ENCODE data around the gene DPM3. TPM values are rescaled to one million over a fixed set of nuclear protein-coding genes. Genes with fewer than 3 reads are reported as not detected.

DPM3 gene
- total RNA-seq, 3 donors from 2014 or later (not counting 1 experiment from before 2014, with no cell fraction given) = 26.8 to 45.7 (median 41.5) TPM

DNA sequence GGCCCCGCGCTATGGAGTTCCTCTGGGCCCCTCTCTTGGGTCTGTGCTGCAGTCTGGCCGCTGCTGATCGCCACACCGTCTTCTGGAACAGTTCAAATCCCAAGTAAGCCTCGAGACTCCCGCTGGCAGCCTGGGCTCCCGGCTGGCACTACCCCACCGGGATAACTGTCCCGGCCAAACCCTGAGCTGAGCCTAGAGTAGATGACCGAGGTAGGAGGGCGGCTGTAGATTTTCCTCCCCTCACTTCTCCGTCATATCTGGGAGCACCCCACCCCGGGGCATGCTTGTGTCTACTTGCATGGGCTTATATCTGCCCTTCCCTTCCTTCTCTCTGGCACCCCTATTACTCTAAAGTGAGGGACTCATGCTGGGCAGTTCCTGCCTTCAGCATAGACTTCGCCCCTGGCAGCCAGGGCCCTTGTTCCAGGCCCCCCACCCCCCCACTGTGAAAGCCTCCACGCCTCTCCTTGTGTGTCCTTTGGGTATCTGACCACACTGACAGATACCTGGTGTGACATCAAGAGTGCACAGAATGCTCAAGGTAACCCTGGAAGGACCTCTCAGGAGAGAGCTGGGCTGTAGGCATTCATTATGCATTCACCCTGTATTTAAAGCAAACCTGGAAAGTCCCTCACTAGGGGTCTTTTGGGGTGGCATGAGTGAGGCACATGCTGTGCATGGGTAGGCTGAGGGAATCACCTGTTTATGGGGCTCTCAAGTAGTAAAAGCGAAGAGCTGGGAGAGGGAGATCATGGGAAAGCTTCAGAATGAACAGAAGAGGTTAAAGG lies 12.2 kb downstream of the DPM3 start:
- peak overlapping the region; percentile 79 for H3K4me3 Mint-ChIP-seq
- 7% methylated on average over 17 of the region's 17 CpGs for WGBS (ENCODE audit: insufficient coverage)
- H3K27ac ChIP-seq (ENCODE audit: low read length) = no peak overlapping the region

DNA sequence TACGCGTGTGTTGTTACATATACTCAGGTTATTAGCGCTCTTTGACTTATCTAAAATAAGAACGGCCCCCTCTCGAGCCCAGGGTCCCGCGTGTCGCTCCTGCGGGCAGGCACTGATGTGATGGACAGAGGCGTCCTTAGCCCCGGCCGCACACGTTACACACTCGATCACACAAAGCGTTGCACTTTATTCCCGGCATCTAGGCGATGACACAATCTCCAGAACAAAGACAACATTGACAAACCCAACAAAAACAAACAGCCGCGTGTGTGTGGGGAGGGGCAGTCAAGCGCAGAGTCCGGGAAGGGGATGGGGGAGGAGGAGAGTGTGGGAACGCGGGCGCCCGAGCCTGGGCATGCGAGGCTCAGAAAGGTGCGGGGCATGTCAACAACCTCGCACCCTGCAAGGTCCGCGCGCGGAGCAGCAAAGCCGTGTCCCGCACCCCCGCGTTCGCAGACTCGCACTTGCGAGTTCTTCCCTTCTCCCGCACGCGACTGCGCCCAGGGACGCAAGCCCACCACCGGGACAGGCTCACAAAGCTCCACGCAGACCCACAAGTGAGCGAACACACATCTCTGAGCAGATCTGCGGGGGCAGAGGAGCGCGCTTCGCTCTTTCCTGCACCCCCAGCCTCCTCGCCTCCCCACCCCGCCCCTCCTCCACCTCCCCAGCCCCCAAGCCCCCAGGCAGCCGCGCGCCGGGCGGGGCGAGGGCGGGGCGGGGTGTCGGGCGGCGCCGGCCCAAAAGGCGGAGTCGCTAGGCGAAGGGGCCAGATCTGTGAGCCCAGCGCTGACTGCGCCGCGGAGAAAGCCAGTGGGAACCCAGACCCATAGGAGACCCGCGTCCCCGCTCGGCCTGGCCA lies 13.0 kb downstream of the DPM3 start, which contains the start of gene EFNA1:
Gene EFNA1 (plus strand): TSS at position 772 of the 862 bp plus-strand sequence. CDS start 102 bp downstream, outside the sequence.
- Mint-ChIP-seq H3K9me3 (no peaks in the 10 kb centered on the region), H3K4me3 (peak within 1 kb of the TSS; percentile 93), H3K27me3 (ENCODE audit: low read depth in 2 of 2) (peaks cover 23 to 35% of the 10 kb centered on the region in 2 donors), H3K36me3 (no peaks in the 10 kb centered on the region), H3K4me1 (peaks cover 22 to 40% of the 10 kb centered on the region in 2 donors), H3K27ac (peak within 1 kb of the TSS; percentile 74 to 87)
- intact Hi-C loops (cut with micrococcal nuclease) = loop anchor here (2.0 to 5.0 kb wide), 3 partner anchors 13 to 40 kb away; partner anchors contain the start of gene DPM3
- H3K4me3 ChIP-seq (ENCODE audit: low read length) = peak within 1 kb of the TSS; percentile 42
- peaks cover 25% of the 10 kb centered on the region for H3K27me3 ChIP-seq (ENCODE audit: control insufficient read depth, insufficient read depth, low read length)
- H3K27ac ChIP-seq (ENCODE audit: low read length) = no peak within 1 kb of the TSS
- peak; percentile 41 to 48 (median 43) for ATAC-seq
- TF ChIP-seq, protein P1, sequence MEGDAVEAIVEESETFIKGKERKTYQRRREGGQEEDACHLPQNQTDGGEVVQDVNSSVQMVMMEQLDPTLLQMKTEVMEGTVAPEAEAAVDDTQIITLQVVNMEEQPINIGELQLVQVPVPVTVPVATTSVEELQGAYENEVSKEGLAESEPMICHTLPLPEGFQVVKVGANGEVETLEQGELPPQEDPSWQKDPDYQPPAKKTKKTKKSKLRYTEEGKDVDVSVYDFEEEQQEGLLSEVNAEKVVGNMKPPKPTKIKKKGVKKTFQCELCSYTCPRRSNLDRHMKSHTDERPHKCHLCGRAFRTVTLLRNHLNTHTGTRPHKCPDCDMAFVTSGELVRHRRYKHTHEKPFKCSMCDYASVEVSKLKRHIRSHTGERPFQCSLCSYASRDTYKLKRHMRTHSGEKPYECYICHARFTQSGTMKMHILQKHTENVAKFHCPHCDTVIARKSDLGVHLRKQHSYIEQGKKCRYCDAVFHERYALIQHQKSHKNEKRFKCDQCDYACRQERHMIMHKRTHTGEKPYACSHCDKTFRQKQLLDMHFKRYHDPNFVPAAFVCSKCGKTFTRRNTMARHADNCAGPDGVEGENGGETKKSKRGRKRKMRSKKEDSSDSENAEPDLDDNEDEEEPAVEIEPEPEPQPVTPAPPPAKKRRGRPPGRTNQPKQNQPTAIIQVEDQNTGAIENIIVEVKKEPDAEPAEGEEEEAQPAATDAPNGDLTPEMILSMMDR (IDR thresholded peaks at IDR 0.05) = no peak
- H3K36me3 ChIP-seq (ENCODE audit: control insufficient read depth, insufficient read depth, low read length) = no peaks in the 10 kb centered on the region
- H3K9me3 ChIP-seq (ENCODE audit: control insufficient read depth, insufficient read depth, low read length) = no peaks in the 10 kb centered on the region
- WGBS (ENCODE audit: insufficient coverage) = under 1% methylated on average over 75 of the region's 76 CpGs
- peak; percentile 40 to 64 for DNase-seq
- H3K4me1 ChIP-seq (ENCODE audit: control insufficient read depth, insufficient read depth, low read length) = peaks cover 34% of the 10 kb centered on the region

More for the DNA sequence above, 12.2 kb downstream of the DPM3 start:
- ATAC-seq (no peak), DNase-seq (peak in 1 of 2 donors; percentile 41)
- TF ChIP-seq, protein P1 (IDR thresholded peaks at IDR 0.05) = no peak
- no peaks in the 10 kb centered on the region for H3K9me3 Mint-ChIP-seq
- Histone ChIP-seq H3K4me3 (ENCODE audit: low read length) (peak overlapping the region; percentile 42), H3K27me3 (ENCODE audit: control insufficient read depth, insufficient read depth, low read length) (peaks cover 25% of the 10 kb centered on the region), H3K9me3 (ENCODE audit: control insufficient read depth, insufficient read depth, low read length) (no peaks in the 10 kb centered on the region), H3K36me3 (ENCODE audit: control insufficient read depth, insufficient read depth, low read length) (no peaks in the 10 kb centered on the region), H3K4me1 (ENCODE audit: control insufficient read depth, insufficient read depth, low read length) (peaks cover 34% of the 10 kb centered on the region)
- H3K27ac Mint-ChIP-seq = peak overlapping the region in 1 of 2 donors; percentile 84
- peaks cover 23 to 35% of the 10 kb centered on the region in 2 donors for H3K27me3 Mint-ChIP-seq (ENCODE audit: low read depth in 2 of 2)
- intact Hi-C loops (cut with micrococcal nuclease) = loop anchor here (2.0 to 5.0 kb wide), 3 partner anchors 13 to 39 kb away; partner anchors contain the start of gene DPM3
- H3K36me3 Mint-ChIP-seq = no peaks in the 10 kb centered on the region
- H3K4me1 Mint-ChIP-seq = peaks cover 22 to 40% of the 10 kb centered on the region in 2 donors

DNA sequence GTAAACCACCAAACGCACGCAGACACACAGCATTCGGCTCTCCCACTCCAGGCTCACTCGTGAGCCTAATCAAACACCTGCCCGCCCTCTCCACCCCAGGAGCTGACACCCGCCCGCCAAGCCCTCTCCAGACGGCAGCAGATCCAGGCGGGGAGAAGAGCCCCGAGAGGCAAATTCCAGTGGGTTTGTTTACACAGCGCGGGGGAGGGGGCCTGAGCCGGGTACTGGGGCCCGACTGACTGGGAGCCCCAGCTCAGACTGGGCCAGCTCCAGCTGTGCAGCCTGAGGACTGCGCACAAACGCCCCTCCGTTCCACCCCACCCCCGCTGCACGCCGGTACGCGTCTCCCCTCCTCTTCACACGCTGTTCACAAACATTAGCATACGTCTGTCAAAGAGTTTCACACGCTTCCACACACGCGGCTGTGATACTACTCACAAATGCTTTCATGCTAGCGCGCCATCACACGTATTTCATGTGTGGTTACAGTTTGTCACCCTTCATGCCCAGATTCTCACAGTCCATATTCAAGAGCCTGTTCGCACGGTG lies 13.7 kb downstream of the DPM3 start:
- Mint-ChIP-seq H3K27ac (peak overlapping the region; percentile 74 to 87), H3K4me1 (peaks cover 22 to 40% of the 10 kb centered on the region in 2 donors), H3K4me3 (peak overlapping the region; percentile 93), H3K36me3 (no peaks in the 10 kb centered on the region), H3K9me3 (no peaks in the 10 kb centered on the region), H3K27me3 (ENCODE audit: low read depth in 2 of 2) (peaks cover 23 to 35% of the 10 kb centered on the region in 2 donors)
- Histone ChIP-seq H3K4me1 (ENCODE audit: control insufficient read depth, insufficient read depth, low read length) (peaks cover 34% of the 10 kb centered on the region), H3K27me3 (ENCODE audit: control insufficient read depth, insufficient read depth, low read length) (peaks cover 25% of the 10 kb centered on the region), H3K36me3 (ENCODE audit: control insufficient read depth, insufficient read depth, low read length) (no peaks in the 10 kb centered on the region), H3K9me3 (ENCODE audit: control insufficient read depth, insufficient read depth, low read length) (no peaks in the 10 kb centered on the region), H3K4me3 (ENCODE audit: low read length) (peak overlapping the region; percentile 42), H3K27ac (ENCODE audit: low read length) (no peak overlapping the region)
- peak; percentile 88 to 91 (median 90) for ATAC-seq
- TF ChIP-seq, protein P1 (IDR thresholded peaks at IDR 0.05) = no peak
- DNase-seq = peak; percentile 53 to 76
- intact Hi-C loops (cut with micrococcal nuclease) = loop anchor here (2.0 to 5.0 kb wide), 3 partner anchors 14 to 41 kb away; partner anchors contain the start of gene DPM3
- WGBS (ENCODE audit: insufficient coverage) = 8% methylated on average over 32 of the region's 32 CpGs
